Activated T-cell treated with anti-CD3 and anti-CD28 coated beads, Interleukin-2, amount 50 U/mL, for 4 hours (primary cell): Measurements from ENCODE around the gene EFCAB11. TPM values are rescaled to one million over a fixed set of nuclear protein-coding genes. Genes with fewer than 3 reads are reported as not detected.
A peak's percentile ranks its signal among the peaks of the same experiment; 100 is the strongest.

Experiments used
- ATAC-seq, 2 donors: fragments of 200-7000 bp; cut with Tn5 transposase; one replicate each; pipeline ENCODE4 v1.10.0; 2021
- DNase-seq: peaks from one replicate; pipeline ENCODE4 v3.0.0-alpha.2; 2020
- H3K27me3 Mint-ChIP-seq: one replicate; pipeline ENCODE4 v1.8.0; 2021; ENCODE audit warnings: low read depth, mixed read lengths
- H3K36me3 Mint-ChIP-seq: one replicate; pipeline ENCODE4 v1.8.0; 2022; ENCODE audit warnings: mixed read lengths; ENCODE audit not compliant: insufficient read depth
- H3K4me1 Mint-ChIP-seq: one replicate; pipeline ENCODE4 v1.8.0; 2021; ENCODE audit warnings: low read depth, mixed read lengths
- H3K4me3 Mint-ChIP-seq: one replicate; pipeline ENCODE4 v1.8.0; 2021; ENCODE audit warnings: mild to moderate bottlenecking, moderate library complexity, mixed read lengths
- H3K9me3 Mint-ChIP-seq: one replicate; pipeline ENCODE4 v1.8.0; 2021; ENCODE audit warnings: mixed read lengths
- total RNA-seq, 3 donors: library from RNA; stranded (reverse); gene quantifications; one replicate each; pipeline ENCODE4 v1.2.1, GENCODE V29; 2021

EFCAB11 gene
- 1 to 10 TPM; 4.3 to 6.0 (median 5.2) TPM for total RNA-seq

GRCh38 chr14:89954070-89955021, at the start of gene EFCAB11:
Gene EFCAB11, minus strand, starts transcription at chr14:89954730. Its CDS starts 70 bp downstream, at chr14:89954660.
- no peaks in the 10 kb centered on the region for H3K27me3 Mint-ChIP-seq
- peak within 1 kb of the TSS; percentile 94 for H3K4me3 Mint-ChIP-seq
- ATAC-seq: peak; percentile 79 to 82
- DNase-seq: peak; percentile 89
- peaks cover 36% of the 10 kb centered on the region for H3K4me1 Mint-ChIP-seq
- H3K36me3 Mint-ChIP-seq: peaks cover 23% of the 10 kb centered on the region
- H3K9me3 Mint-ChIP-seq: no peaks in the 10 kb centered on the region

- peak; percentile 85 to 88 for ATAC-seq
- Mint-ChIP-seq H3K27me3 (no peaks in the 10 kb centered on the region), H3K36me3 (peaks cover 49% of the 10 kb centered on the region), H3K4me1 (peaks cover 14% of the 10 kb centered on the region), H3K9me3 (no peaks in the 10 kb centered on the region), H3K4me3 (no peak overlapping the region)
- no peak for DNase-seq
Observed at GRCh38 chr14:90003526-90004307, 49.2 kb upstream of the EFCAB11 start.

GRCh38 chr14:90000935-90001334, 46.4 kb upstream of the EFCAB11 start:
- Mint-ChIP-seq H3K36me3 (peaks cover 53% of the 10 kb centered on the region), H3K4me1 (peaks cover 10% of the 10 kb centered on the region), H3K9me3 (no peaks in the 10 kb centered on the region), H3K27me3 (no peaks in the 10 kb centered on the region), H3K4me3 (no peak overlapping the region)
- no peak for DNase-seq
- no peak for ATAC-seq

- Mint-ChIP-seq H3K36me3 (peaks cover 52% of the 10 kb centered on the region), H3K4me1 (no peaks in the 10 kb centered on the region), H3K9me3 (no peaks in the 10 kb centered on the region), H3K4me3 (no peak overlapping the region), H3K27me3 (no peaks in the 10 kb centered on the region)
- no peak for ATAC-seq
- no peak for DNase-seq
Observed at GRCh38 chr14:89996963-89997362, 42.4 kb upstream of the EFCAB11 start.

- DNase-seq (no peak), ATAC-seq (no peak)
- Mint-ChIP-seq H3K27me3 (no peaks in the 10 kb centered on the region), H3K36me3 (peaks cover 58% of the 10 kb centered on the region), H3K4me3 (no peak overlapping the region), H3K9me3 (no peaks in the 10 kb centered on the region), H3K4me1 (no peaks in the 10 kb centered on the region)
Observed at GRCh38 chr14:89992273-89992672, 37.7 kb upstream of the EFCAB11 start.

- no peaks in the 10 kb centered on the region for H3K9me3 Mint-ChIP-seq
- no peak overlapping the region for H3K4me3 Mint-ChIP-seq
- no peaks in the 10 kb centered on the region for H3K4me1 Mint-ChIP-seq
- no peak for ATAC-seq
- no peaks in the 10 kb centered on the region for H3K27me3 Mint-ChIP-seq
- H3K36me3 Mint-ChIP-seq: peaks cover 59% of the 10 kb centered on the region
- no peak for DNase-seq
Observed at GRCh38 chr14:89990623-89991275, 36.2 kb upstream of the EFCAB11 start.

- Mint-ChIP-seq H3K4me3 (no peak overlapping the region), H3K27me3 (no peaks in the 10 kb centered on the region), H3K36me3 (peaks cover 56% of the 10 kb centered on the region), H3K9me3 (no peaks in the 10 kb centered on the region), H3K4me1 (no peaks in the 10 kb centered on the region)
- no peak for DNase-seq
- ATAC-seq: no peak
Observed at GRCh38 chr14:89990218-89990617, 35.7 kb upstream of the EFCAB11 start.

GRCh38 chr14:89988787-89989186, 34.3 kb upstream of the EFCAB11 start:
- DNase-seq: no peak
- peaks cover 54% of the 10 kb centered on the region for H3K36me3 Mint-ChIP-seq
- H3K4me3 Mint-ChIP-seq: no peak overlapping the region
- H3K9me3 Mint-ChIP-seq: no peaks in the 10 kb centered on the region
- no peaks in the 10 kb centered on the region for H3K4me1 Mint-ChIP-seq
- no peaks in the 10 kb centered on the region for H3K27me3 Mint-ChIP-seq
- ATAC-seq: no peak

GRCh38 chr14:89987161-89987475, 32.6 kb upstream of the EFCAB11 start:
- Mint-ChIP-seq H3K36me3 (peaks cover 54% of the 10 kb centered on the region), H3K9me3 (no peaks in the 10 kb centered on the region), H3K4me1 (no peaks in the 10 kb centered on the region), H3K4me3 (no peak overlapping the region), H3K27me3 (no peaks in the 10 kb centered on the region)
- ATAC-seq: no peak
- no peak for DNase-seq

GRCh38 chr14:89986462-89987160, 32.1 kb upstream of the EFCAB11 start:
- H3K27me3 Mint-ChIP-seq: no peaks in the 10 kb centered on the region
- no peaks in the 10 kb centered on the region for H3K9me3 Mint-ChIP-seq
- DNase-seq (no peak), ATAC-seq (no peak)
- H3K36me3 Mint-ChIP-seq: peaks cover 57% of the 10 kb centered on the region
- H3K4me3 Mint-ChIP-seq: no peak overlapping the region
- no peaks in the 10 kb centered on the region for H3K4me1 Mint-ChIP-seq

- DNase-seq (no peak), ATAC-seq (no peak)
- Mint-ChIP-seq H3K9me3 (no peaks in the 10 kb centered on the region), H3K4me1 (no peaks in the 10 kb centered on the region), H3K27me3 (no peaks in the 10 kb centered on the region), H3K36me3 (peaks cover 54% of the 10 kb centered on the region), H3K4me3 (no peak overlapping the region)
Observed at GRCh38 chr14:89983375-89983774, 28.8 kb upstream of the EFCAB11 start.

GRCh38 chr14:89978656-89979055, 24.1 kb upstream of the EFCAB11 start:
- no peak overlapping the region for H3K4me3 Mint-ChIP-seq
- H3K4me1 Mint-ChIP-seq: no peaks in the 10 kb centered on the region
- DNase-seq: no peak
- no peak for ATAC-seq
- peaks cover 37% of the 10 kb centered on the region for H3K36me3 Mint-ChIP-seq
- no peaks in the 10 kb centered on the region for H3K9me3 Mint-ChIP-seq
- H3K27me3 Mint-ChIP-seq: no peaks in the 10 kb centered on the region

GRCh38 chr14:89977668-89978067, 23.1 kb upstream of the EFCAB11 start:
- Mint-ChIP-seq H3K4me1 (no peaks in the 10 kb centered on the region), H3K4me3 (no peak overlapping the region), H3K27me3 (no peaks in the 10 kb centered on the region), H3K9me3 (no peaks in the 10 kb centered on the region), H3K36me3 (peaks cover 39% of the 10 kb centered on the region)
- DNase-seq (no peak), ATAC-seq (no peak)
